HEK293 (cell line): Measurements from ENCODE around the gene BMF.

Experiments
- HOXC10 ChIP-seq: sonication (generic); formaldehyde crosslinking; IDR thresholded peaks from 2 replicates; pipeline ENCODE4 v1.8.1; 2023; ENCODE audit warnings: mild to moderate bottlenecking, missing genetic modification reagents
- MEIS1 ChIP-seq: sonication (generic); formaldehyde crosslinking; IDR thresholded peaks from 2 replicates; pipeline ENCODE4 v1.8.1; 2022; ENCODE audit warnings: missing genetic modification reagents, mild to moderate bottlenecking, borderline replicate concordance
- YY1 ChIP-seq: fragments of 450-650 bp; formaldehyde crosslinking; IDR thresholded peaks from 2 replicates; pipeline ENCODE4 v1.5.1; 2018; ENCODE audit warnings: missing biosample characterization, missing genetic modification characterization
- ZBTB21 ChIP-seq: fragments of 450-650 bp; formaldehyde crosslinking; IDR thresholded peaks from 2 replicates; pipeline ENCODE4 v1.5.1; 2017; ENCODE audit warnings: missing biosample characterization, missing genetic modification characterization
- ZNF24 ChIP-seq: fragments of 450-650 bp; formaldehyde crosslinking; IDR thresholded peaks from 2 replicates; pipeline ENCODE4 v1.5.1; 2016; ENCODE audit warnings: missing biosample characterization, missing genetic modification characterization
- ZNF248 ChIP-seq: fragments of 450-650 bp; formaldehyde crosslinking; IDR thresholded peaks from 2 replicates; pipeline ENCODE4 v1.5.1; 2017; ENCODE audit warnings: missing biosample characterization, missing genetic modification characterization
- ZNF324 ChIP-seq: fragments of 450-650 bp; formaldehyde crosslinking; IDR thresholded peaks from 2 replicates; pipeline ENCODE4 v1.5.1; 2016; ENCODE audit warnings: missing biosample characterization, missing genetic modification characterization
- ZNF629 ChIP-seq: fragments of 450-650 bp; formaldehyde crosslinking; IDR thresholded peaks from 2 replicates; pipeline ENCODE4 v1.5.1; 2017; ENCODE audit warnings: missing biosample characterization, missing genetic modification characterization
- ZNF768 ChIP-seq: fragments of 450-650 bp; formaldehyde crosslinking; IDR thresholded peaks from 2 replicates; pipeline ENCODE4 v1.5.1; 2018; ENCODE audit warnings: missing biosample characterization, mild to moderate bottlenecking, missing genetic modification characterization
- TF ChIP-seq, protein P1 (sequence below): fragments of 450-650 bp; formaldehyde crosslinking; IDR thresholded peaks from 2 replicates; pipeline ENCODE4 v1.5.1; 2016; ENCODE audit warnings: missing biosample characterization, missing genetic modification characterization
- TF ChIP-seq, protein P2 (sequence below): fragments of 450-650 bp; formaldehyde crosslinking; conservative IDR thresholded peaks from 2 replicates; pipeline ENCODE4 v1.5.1; 2016; ENCODE audit warnings: low read depth, missing biosample characterization, missing genetic modification characterization
- TF ChIP-seq, protein P3 (sequence below): fragments of 450-650 bp; formaldehyde crosslinking; IDR thresholded peaks from 2 replicates; pipeline ENCODE4 v1.5.1; 2016; ENCODE audit warnings: missing biosample characterization, missing genetic modification characterization
- TF ChIP-seq, protein P4 (sequence below): fragments of 450-650 bp; formaldehyde crosslinking; IDR thresholded peaks from 2 replicates; pipeline ENCODE4 v1.5.1; 2017; ENCODE audit warnings: missing biosample characterization, mild to moderate bottlenecking, missing genetic modification characterization, moderate library complexity
- TF ChIP-seq, protein P5 (sequence below): fragments of 450-650 bp; formaldehyde crosslinking; IDR thresholded peaks from 2 replicates; pipeline ENCODE4 v1.5.1; 2016; ENCODE audit warnings: missing biosample characterization, missing genetic modification characterization

DNA sequence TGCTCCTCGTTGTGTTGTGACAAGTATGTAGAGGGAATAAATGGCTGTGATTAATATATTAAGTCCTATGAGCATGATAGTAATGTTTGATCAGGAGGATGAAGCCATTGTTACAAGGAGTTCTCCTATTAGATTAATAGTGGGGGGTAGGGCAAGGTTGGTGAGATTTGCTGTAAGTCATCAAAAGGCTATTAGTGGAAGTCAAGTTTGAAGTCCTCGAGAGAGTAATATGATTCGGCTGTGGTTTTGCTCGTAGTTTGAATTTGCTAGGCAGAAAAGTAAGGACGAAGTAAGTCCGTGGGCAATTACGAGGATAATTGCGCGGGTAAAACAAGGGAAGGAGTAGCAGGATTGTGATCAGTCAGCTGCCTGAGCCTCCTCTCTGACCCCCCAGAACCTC is 26.2 kb upstream of the BMF start:
- TF ChIP-seq, protein P1, sequence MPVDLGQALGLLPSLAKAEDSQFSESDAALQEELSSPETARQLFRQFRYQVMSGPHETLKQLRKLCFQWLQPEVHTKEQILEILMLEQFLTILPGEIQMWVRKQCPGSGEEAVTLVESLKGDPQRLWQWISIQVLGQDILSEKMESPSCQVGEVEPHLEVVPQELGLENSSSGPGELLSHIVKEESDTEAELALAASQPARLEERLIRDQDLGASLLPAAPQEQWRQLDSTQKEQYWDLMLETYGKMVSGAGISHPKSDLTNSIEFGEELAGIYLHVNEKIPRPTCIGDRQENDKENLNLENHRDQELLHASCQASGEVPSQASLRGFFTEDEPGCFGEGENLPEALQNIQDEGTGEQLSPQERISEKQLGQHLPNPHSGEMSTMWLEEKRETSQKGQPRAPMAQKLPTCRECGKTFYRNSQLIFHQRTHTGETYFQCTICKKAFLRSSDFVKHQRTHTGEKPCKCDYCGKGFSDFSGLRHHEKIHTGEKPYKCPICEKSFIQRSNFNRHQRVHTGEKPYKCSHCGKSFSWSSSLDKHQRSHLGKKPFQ: no peak
- TF ChIP-seq ZNF324 (no peak), ZNF768 (tag by site-specific recombination) (no peak), HOXC10 (CRISPR knock-in tag) (no peak), YY1 (tag by site-specific recombination) (no peak), ZNF629 (tag by site-specific recombination) (no peak), ZNF24 (no peak), ZNF248 (tag by site-specific recombination) (no peak), ZBTB21 (tag by site-specific recombination) (no peak), MEIS1 (CRISPR knock-in tag) (no peak)
- TF ChIP-seq, protein P2, sequence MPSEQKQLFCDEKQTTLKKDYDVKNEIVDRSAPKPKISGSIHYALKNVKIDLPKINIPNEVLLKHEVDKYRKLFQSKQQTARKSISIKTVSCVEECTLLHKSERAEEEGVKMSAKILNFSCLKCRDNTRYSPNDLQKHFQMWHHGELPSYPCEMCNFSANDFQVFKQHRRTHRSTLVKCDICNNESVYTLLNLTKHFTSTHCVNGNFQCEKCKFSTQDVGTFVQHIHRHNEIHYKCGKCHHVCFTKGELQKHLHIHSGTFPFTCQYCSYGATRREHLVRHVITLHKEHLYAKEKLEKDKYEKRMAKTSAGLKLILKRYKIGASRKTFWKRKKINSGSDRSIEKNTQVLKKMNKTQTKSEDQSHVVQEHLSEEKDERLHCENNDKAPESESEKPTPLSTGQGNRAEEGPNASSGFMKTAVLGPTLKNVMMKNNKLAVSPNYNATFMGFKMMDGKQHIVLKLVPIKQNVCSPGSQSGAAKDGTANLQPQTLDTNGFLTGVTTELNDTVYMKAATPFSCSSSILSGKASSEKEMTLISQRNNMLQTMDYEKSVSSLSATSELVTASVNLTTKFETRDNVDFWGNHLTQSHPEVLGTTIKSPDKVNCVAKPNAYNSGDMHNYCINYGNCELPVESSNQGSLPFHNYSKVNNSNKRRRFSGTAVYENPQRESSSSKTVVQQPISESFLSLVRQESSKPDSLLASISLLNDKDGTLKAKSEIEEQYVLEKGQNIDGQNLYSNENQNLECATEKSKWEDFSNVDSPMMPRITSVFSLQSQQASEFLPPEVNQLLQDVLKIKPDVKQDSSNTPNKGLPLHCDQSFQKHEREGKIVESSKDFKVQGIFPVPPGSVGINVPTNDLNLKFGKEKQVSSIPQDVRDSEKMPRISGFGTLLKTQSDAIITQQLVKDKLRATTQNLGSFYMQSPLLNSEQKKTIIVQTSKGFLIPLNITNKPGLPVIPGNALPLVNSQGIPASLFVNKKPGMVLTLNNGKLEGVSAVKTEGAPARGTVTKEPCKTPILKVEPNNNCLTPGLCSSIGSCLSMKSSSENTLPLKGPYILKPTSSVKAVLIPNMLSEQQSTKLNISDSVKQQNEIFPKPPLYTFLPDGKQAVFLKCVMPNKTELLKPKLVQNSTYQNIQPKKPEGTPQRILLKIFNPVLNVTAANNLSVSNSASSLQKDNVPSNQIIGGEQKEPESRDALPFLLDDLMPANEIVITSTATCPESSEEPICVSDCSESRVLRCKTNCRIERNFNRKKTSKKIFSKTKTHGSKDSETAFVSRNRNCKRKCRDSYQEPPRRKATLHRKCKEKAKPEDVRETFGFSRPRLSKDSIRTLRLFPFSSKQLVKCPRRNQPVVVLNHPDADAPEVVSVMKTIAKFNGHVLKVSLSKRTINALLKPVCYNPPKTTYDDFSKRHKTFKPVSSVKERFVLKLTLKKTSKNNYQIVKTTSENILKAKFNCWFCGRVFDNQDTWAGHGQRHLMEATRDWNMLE (tag by site-specific recombination): no peak
- TF ChIP-seq, protein P3, sequence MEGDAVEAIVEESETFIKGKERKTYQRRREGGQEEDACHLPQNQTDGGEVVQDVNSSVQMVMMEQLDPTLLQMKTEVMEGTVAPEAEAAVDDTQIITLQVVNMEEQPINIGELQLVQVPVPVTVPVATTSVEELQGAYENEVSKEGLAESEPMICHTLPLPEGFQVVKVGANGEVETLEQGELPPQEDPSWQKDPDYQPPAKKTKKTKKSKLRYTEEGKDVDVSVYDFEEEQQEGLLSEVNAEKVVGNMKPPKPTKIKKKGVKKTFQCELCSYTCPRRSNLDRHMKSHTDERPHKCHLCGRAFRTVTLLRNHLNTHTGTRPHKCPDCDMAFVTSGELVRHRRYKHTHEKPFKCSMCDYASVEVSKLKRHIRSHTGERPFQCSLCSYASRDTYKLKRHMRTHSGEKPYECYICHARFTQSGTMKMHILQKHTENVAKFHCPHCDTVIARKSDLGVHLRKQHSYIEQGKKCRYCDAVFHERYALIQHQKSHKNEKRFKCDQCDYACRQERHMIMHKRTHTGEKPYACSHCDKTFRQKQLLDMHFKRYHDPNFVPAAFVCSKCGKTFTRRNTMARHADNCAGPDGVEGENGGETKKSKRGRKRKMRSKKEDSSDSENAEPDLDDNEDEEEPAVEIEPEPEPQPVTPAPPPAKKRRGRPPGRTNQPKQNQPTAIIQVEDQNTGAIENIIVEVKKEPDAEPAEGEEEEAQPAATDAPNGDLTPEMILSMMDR: no peak
- TF ChIP-seq, protein P4, sequence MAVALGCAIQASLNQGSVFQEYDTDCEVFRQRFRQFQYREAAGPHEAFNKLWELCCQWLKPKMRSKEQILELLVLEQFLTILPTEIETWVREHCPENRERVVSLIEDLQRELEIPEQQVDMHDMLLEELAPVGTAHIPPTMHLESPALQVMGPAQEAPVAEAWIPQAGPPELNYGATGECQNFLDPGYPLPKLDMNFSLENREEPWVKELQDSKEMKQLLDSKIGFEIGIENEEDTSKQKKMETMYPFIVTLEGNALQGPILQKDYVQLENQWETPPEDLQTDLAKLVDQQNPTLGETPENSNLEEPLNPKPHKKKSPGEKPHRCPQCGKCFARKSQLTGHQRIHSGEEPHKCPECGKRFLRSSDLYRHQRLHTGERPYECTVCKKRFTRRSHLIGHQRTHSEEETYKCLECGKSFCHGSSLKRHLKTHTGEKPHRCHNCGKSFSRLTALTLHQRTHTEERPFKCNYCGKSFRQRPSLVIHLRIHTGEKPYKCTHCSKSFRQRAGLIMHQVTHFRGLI (tag by site-specific recombination): no peak
- TF ChIP-seq, protein P5, sequence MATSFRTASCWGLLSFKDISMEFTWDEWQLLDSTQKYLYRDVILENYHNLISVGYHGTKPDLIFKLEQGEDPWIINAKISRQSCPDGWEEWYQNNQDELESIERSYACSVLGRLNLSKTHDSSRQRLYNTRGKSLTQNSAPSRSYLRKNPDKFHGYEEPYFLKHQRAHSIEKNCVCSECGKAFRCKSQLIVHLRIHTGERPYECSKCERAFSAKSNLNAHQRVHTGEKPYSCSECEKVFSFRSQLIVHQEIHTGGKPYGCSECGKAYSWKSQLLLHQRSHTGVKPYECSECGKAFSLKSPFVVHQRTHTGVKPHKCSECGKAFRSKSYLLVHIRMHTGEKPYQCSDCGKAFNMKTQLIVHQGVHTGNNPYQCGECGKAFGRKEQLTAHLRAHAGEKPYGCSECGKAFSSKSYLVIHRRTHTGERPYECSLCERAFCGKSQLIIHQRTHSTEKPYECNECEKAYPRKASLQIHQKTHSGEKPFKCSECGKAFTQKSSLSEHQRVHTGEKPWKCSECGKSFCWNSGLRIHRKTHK: no peak
